ENCODE data around the gene KHNYN.
"Not testable (repeated sequence)": the region's sequence is repeated elsewhere in the genome, so short reads cannot be mapped to it uniquely, and the experiment has no call there.

KHNYN gene

DNA sequence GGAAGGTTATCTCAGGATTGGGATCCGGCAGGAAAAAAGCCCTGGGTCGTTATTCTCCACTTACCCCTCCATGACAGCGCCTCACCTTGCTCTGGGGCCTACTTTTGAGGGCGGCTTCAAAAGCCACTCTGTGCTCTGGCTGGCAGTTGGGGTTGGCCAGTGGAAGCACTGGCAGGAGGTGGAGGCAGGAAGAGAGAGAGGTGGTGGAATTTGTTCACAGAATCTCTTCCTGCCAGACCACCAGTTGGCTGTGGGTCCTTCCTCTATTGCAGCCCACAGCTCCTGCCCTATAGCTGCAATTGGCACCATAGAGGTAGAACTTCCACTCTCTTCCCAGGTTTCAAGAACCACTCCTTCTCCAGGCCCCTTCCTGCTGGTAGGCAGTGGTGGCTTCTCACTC lies 45.5 kb downstream of the KHNYN start:
- Histone ChIP-seq H3K27me3 (ENCODE audit: insufficient read depth, low read length, poor library complexity, severe bottlenecking) (no peaks in the 10 kb centered on the region), H2AFZ (ENCODE audit: low read length) (no peak overlapping the region), H3K36me3 (ENCODE audit: insufficient read depth, low read length) (no peaks in the 10 kb centered on the region), H3K4me2 (ENCODE audit: low read depth, low read length, poor library complexity, severe bottlenecking) (peak overlapping the region; percentile 44), H3K9me2 (replicated peaks; ENCODE audit: low read depth, low read length) (no peaks in the 10 kb centered on the region), H3K9ac (ENCODE audit: low read depth, low read length, poor library complexity, severe bottlenecking) (peak overlapping the region; percentile 55), H3K4me1 (ENCODE audit: insufficient read depth, low read length, poor library complexity, severe bottlenecking) (peaks cover 28% of the 10 kb centered on the region), H3F3A (ENCODE audit: low read depth) (no peaks in the 10 kb centered on the region), H3K9me3 (ENCODE audit: insufficient read depth, low read depth, low read length) (no peaks in the 10 kb centered on the region), H3K4me3 (ENCODE audit: low read length, poor library complexity, severe bottlenecking) (peak overlapping the region; percentile 16), H4K20me1 (ENCODE audit: insufficient read depth, low read length, poor library complexity, severe bottlenecking) (no peaks in the 10 kb centered on the region), H3K79me2 (ENCODE audit: insufficient read depth, low read length) (no peaks in the 10 kb centered on the region)
- TF ChIP-seq, protein P1, sequence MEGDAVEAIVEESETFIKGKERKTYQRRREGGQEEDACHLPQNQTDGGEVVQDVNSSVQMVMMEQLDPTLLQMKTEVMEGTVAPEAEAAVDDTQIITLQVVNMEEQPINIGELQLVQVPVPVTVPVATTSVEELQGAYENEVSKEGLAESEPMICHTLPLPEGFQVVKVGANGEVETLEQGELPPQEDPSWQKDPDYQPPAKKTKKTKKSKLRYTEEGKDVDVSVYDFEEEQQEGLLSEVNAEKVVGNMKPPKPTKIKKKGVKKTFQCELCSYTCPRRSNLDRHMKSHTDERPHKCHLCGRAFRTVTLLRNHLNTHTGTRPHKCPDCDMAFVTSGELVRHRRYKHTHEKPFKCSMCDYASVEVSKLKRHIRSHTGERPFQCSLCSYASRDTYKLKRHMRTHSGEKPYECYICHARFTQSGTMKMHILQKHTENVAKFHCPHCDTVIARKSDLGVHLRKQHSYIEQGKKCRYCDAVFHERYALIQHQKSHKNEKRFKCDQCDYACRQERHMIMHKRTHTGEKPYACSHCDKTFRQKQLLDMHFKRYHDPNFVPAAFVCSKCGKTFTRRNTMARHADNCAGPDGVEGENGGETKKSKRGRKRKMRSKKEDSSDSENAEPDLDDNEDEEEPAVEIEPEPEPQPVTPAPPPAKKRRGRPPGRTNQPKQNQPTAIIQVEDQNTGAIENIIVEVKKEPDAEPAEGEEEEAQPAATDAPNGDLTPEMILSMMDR (conservative IDR thresholded peaks at IDR 0.05; ENCODE audit: low read length), result no peak
- no peak for TF ChIP-seq EZH2phosphoT487 (IDR thresholded peaks at IDR 0.05; ENCODE audit: borderline replicate concordance)

DNA sequence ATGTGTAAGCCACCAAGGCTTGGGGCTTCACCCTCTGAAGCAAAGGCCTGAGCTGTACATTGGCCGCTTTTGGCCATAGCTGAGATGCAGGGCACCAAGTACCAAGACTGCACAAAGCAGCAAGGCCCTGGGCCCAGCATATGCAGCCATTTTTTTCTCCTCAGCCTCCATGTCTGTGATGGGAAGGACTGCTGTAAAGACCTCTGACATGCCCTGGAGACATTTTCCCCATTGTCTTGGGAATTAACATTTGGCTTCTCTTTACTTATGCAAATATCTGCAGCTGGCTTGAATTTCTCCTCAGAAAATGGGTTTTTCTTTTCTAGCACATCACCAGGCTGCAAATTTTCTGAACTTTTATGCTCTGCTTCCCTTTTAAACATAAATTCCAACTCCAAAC lies 50.2 kb downstream of the KHNYN start:
- not testable (repeated sequence) for H3F3A ChIP-seq (ENCODE audit: low read depth); H3K9me2 ChIP-seq (replicated peaks; ENCODE audit: low read depth, low read length); H3K9ac ChIP-seq (ENCODE audit: low read depth, low read length, poor library complexity, severe bottlenecking); H3K79me2 ChIP-seq (ENCODE audit: insufficient read depth, low read length); H3K9me3 ChIP-seq (ENCODE audit: insufficient read depth, low read depth, low read length); H4K20me1 ChIP-seq (ENCODE audit: insufficient read depth, low read length, poor library complexity, severe bottlenecking); H3K27me3 ChIP-seq (ENCODE audit: insufficient read depth, low read length, poor library complexity, severe bottlenecking); H3K36me3 ChIP-seq (ENCODE audit: insufficient read depth, low read length); H3K4me2 ChIP-seq (ENCODE audit: low read depth, low read length, poor library complexity, severe bottlenecking); H3K4me3 ChIP-seq (ENCODE audit: low read length, poor library complexity, severe bottlenecking); H2AFZ ChIP-seq (ENCODE audit: low read length)
- H3K4me1 ChIP-seq (ENCODE audit: insufficient read depth, low read length, poor library complexity, severe bottlenecking), result peaks cover 36% of the 10 kb centered on the region

DNA sequence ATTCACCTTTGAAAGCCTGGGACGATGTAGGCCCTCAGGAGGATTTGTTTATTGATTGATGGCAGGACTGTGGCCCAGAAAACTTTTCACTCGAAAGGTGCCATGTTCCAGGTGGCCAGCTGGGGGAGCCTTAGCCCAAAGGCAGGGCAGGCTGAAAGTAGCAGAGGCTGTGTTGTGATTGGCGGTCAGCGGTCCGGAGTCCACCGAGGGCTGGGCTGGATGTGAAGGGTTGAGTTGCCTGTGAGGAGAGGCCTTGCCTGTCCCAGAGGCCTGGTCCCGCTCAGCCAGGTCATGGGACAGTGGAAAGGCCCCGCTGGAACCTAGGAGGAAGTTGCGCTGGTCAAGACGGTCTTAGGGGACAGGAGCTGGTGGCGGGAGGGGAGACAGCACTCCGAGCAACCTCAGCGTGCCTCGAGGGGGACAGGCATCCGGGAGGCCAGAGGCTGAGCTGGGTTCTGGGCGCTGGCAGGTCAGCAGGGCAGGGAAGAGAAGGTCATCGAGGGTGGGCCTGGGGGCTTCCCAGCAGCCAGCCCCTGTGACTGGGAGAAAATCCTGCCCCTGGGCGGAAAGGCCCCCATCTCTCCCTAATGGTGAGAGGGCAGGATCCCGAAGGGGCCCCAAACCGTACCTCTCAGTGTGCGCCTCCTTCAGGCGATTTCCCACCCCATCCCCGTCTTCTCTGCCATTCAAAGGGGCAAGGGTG lies 52.0 kb downstream of the KHNYN start:
- TF ChIP-seq EZH2phosphoT487 (IDR thresholded peaks at IDR 0.05; ENCODE audit: borderline replicate concordance), result no peak
- TF ChIP-seq, protein P1 (conservative IDR thresholded peaks at IDR 0.05; ENCODE audit: low read length), result peak; percentile 93
- no peak overlapping the region for H3K9ac ChIP-seq (ENCODE audit: low read depth, low read length, poor library complexity, severe bottlenecking)
- no peak overlapping the region for H3K4me2 ChIP-seq (ENCODE audit: low read depth, low read length, poor library complexity, severe bottlenecking)
- H3F3A ChIP-seq (ENCODE audit: low read depth), result 0 out of 2 replicates have a peak, but pooled peaks cover 6% of the 10 kb centered on the region
- H3K9me2 ChIP-seq (replicated peaks; ENCODE audit: low read depth, low read length), result no peaks in the 10 kb centered on the region
- H3K79me2 ChIP-seq (ENCODE audit: insufficient read depth, low read length), result no peaks in the 10 kb centered on the region
- H4K20me1 ChIP-seq (ENCODE audit: insufficient read depth, low read length, poor library complexity, severe bottlenecking), result no peaks in the 10 kb centered on the region
- H3K36me3 ChIP-seq (ENCODE audit: insufficient read depth, low read length), result no peaks in the 10 kb centered on the region
- no peaks in the 10 kb centered on the region for H3K27me3 ChIP-seq (ENCODE audit: insufficient read depth, low read length, poor library complexity, severe bottlenecking)
- peaks cover 24% of the 10 kb centered on the region for H3K4me1 ChIP-seq (ENCODE audit: insufficient read depth, low read length, poor library complexity, severe bottlenecking)
- H2AFZ ChIP-seq (ENCODE audit: low read length), result no peak overlapping the region
- H3K4me3 ChIP-seq (ENCODE audit: low read length, poor library complexity, severe bottlenecking), result no peak overlapping the region
- H3K9me3 ChIP-seq (ENCODE audit: insufficient read depth, low read depth, low read length), result no peaks in the 10 kb centered on the region

DNA sequence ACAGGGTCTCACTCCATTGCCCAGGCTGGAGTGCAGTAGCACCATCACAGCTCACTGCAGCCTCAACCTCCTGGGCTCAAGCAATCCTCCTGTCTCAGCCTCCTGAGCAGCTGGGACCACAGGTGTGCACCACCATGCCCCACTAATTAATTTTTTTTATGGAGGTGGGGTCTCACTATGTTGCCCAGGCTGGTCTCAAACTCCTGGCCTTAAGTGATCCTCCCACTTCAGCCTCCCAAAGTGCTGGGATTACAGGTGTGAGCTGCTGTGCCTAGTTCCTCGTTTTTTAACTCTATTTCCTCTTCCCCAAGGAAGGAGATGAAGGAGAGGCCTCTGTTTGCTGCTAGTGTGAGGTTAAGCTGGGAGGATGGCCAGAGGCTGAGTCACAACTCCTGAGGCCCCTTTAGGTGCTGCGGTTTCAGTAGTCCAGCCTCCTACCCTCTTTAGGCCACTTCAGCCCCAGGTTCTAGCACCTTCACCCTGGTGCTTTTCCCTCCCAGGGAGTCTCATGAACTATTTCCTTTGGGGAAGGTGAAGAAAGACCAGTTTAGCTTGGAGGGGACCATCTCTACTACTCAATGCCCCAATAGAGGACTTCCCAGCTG lies 53.0 kb downstream of the KHNYN start:
- not testable (repeated sequence) for H3K4me3 ChIP-seq (ENCODE audit: low read length, poor library complexity, severe bottlenecking); H4K20me1 ChIP-seq (ENCODE audit: insufficient read depth, low read length, poor library complexity, severe bottlenecking); H3F3A ChIP-seq (ENCODE audit: low read depth); H3K9me2 ChIP-seq (replicated peaks; ENCODE audit: low read depth, low read length); H3K79me2 ChIP-seq (ENCODE audit: insufficient read depth, low read length); H3K36me3 ChIP-seq (ENCODE audit: insufficient read depth, low read length); H3K9me3 ChIP-seq (ENCODE audit: insufficient read depth, low read depth, low read length); H3K27me3 ChIP-seq (ENCODE audit: insufficient read depth, low read length, poor library complexity, severe bottlenecking); H2AFZ ChIP-seq (ENCODE audit: low read length)
- Histone ChIP-seq H3K9ac (ENCODE audit: low read depth, low read length, poor library complexity, severe bottlenecking) (peak overlapping the region; percentile 69), H3K4me2 (ENCODE audit: low read depth, low read length, poor library complexity, severe bottlenecking) (peak overlapping the region; percentile 66), H3K4me1 (ENCODE audit: insufficient read depth, low read length, poor library complexity, severe bottlenecking) (peaks cover 24% of the 10 kb centered on the region)
